Vagina (tissue), 2 donors: Measurements from ENCODE around the gene MGST2.

Experiments
- POLR2A ChIP-seq, 2 donors: fragments of 450-650 bp; IDR thresholded peaks; one replicate each; pipeline ENCODE4 v1.6.1; 2017; ENCODE audit warnings: antibody characterized with exemption in 2 of 2, mild to moderate bottlenecking in 2 of 2, moderate library complexity in 2 of 2
- POLR2AphosphoS5 ChIP-seq, 2 donors: sonication (generic); formaldehyde crosslinking; IDR thresholded peaks; one replicate each; pipeline ENCODE4 v1.9.0; 2017; ENCODE audit warnings: antibody characterized with exemption in 2 of 2, mild to moderate bottlenecking in 2 of 2, low read depth in 1 of 2; ENCODE audit not compliant: insufficient read depth in 1 of 2
- TF ChIP-seq, protein P1 (sequence below), 3 experiments: fragments of 450-650 bp in 2 of 3; fragments of 200-600 bp in 1 of 3; sonication (generic) in 1 of 3; IDR thresholded peaks; one replicate each; pipeline ENCODE4 v1.5.1; 2017 to 2019; ENCODE audit warnings: antibody characterized with exemption in 3 of 3, mild to moderate bottlenecking in 2 of 3, moderate library complexity in 2 of 3

DNA sequence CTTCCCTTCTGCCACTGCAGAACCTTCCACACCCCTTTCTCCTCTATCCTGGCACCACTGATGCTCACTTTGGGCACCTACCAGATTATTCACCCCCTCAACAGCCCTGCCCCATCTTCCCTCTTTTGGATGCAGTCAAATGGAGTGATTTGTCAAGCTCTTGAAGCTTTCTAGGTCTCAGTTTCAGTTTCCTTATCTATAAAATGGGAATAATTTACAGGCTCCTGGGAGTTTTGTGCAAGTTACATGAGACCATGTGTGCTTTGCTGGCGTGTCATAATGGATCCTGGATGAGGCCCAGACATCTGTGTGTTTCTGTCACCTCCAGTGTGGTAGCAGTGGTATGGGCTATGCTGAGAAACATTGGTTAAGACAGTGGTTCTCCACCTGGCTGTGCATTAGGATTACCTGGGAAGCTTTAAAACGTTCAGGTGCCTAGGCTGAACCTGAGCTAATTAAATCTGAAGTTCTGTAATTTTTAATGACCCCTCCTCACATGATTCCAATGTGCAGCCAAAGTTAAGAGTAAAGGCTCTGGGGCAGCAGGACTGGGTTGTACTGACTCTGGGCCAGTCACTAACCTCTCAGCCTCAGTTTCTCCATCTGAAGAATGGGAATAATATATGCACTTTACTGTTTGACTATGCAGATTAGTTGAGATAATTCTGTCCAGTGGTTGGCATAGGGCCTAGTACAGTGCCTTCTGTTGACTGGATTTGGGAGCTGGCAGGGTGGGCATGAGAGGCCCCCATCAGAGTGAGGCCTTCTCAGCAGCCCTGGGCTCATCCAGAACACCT is 6.8 kb upstream of the MGST2 start:
- TF ChIP-seq, protein P1, sequence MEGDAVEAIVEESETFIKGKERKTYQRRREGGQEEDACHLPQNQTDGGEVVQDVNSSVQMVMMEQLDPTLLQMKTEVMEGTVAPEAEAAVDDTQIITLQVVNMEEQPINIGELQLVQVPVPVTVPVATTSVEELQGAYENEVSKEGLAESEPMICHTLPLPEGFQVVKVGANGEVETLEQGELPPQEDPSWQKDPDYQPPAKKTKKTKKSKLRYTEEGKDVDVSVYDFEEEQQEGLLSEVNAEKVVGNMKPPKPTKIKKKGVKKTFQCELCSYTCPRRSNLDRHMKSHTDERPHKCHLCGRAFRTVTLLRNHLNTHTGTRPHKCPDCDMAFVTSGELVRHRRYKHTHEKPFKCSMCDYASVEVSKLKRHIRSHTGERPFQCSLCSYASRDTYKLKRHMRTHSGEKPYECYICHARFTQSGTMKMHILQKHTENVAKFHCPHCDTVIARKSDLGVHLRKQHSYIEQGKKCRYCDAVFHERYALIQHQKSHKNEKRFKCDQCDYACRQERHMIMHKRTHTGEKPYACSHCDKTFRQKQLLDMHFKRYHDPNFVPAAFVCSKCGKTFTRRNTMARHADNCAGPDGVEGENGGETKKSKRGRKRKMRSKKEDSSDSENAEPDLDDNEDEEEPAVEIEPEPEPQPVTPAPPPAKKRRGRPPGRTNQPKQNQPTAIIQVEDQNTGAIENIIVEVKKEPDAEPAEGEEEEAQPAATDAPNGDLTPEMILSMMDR (IDR thresholded peaks at IDR 0.05) = no peak
- no peak for TF ChIP-seq POLR2A (IDR thresholded peaks at IDR 0.05)
- TF ChIP-seq POLR2AphosphoS5 (IDR thresholded peaks at IDR 0.05; ENCODE audit: insufficient read depth in 1 of 2, low read depth in 1 of 2) = no peak
